HG02840 (cell line): Measurements from ENCODE around the gene ACSL1.
"Not testable (repeated sequence)": the region's sequence is repeated elsewhere in the genome, so short reads cannot be mapped to it uniquely, and the experiment has no call there.

Experiments used
- ATAC-seq: cut with Tn5 transposase; IDR thresholded peaks from one replicate; pipeline ENCODE4 v1.9.1; 2021; ENCODE audit warnings: mild to moderate bottlenecking, moderate library complexity, moderate number of reproducible peaks; ENCODE audit not compliant: unreplicated experiment, low FRiP score

ACSL1 gene

GRCh38 chr4:184792950-184793555 lies 32.7 kb downstream of the ACSL1 start:
- ATAC-seq: no peak

- ATAC-seq: no peak
Measured at GRCh38 chr4:184792334-184792733, 33.4 kb downstream of the ACSL1 start.

GRCh38 chr4:184790826-184791225 lies 34.9 kb downstream of the ACSL1 start:
- no peak for ATAC-seq

GRCh38 chr4:184787766-184788503 lies 37.8 kb downstream of the ACSL1 start:
- ATAC-seq: no peak

GRCh38 chr4:184785813-184786212 lies 40.0 kb downstream of the ACSL1 start:
- ATAC-seq: no peak

- no peak for ATAC-seq
Measured at GRCh38 chr4:184784628-184785257, 41.0 kb downstream of the ACSL1 start.

- ATAC-seq: no peak
Measured at GRCh38 chr4:184782731-184783373, 42.9 kb downstream of the ACSL1 start.

- not testable (repeated sequence) for ATAC-seq
Measured at GRCh38 chr4:184779160-184779559, 46.6 kb downstream of the ACSL1 start.

GRCh38 chr4:184778325-184778724 lies 47.4 kb downstream of the ACSL1 start:
- no peak for ATAC-seq

- ATAC-seq: no peak
Measured at GRCh38 chr4:184776821-184777220, 48.9 kb downstream of the ACSL1 start.

GRCh38 chr4:184775854-184776555 lies 49.8 kb downstream of the ACSL1 start:
- no peak for ATAC-seq

- ATAC-seq: no peak
Measured at GRCh38 chr4:184774152-184774551, 51.6 kb downstream of the ACSL1 start.

- ATAC-seq: no peak
Measured at GRCh38 chr4:184771416-184771815, 54.4 kb downstream of the ACSL1 start.

- no peak for ATAC-seq
Measured at GRCh38 chr4:184769141-184769765, 56.5 kb downstream of the ACSL1 start.

- no peak for ATAC-seq
Measured at GRCh38 chr4:184768296-184768695, 57.5 kb downstream of the ACSL1 start.

GRCh38 chr4:184766446-184766845 lies 59.3 kb downstream of the ACSL1 start:
- no peak for ATAC-seq

GRCh38 chr4:184765473-184766340 lies 60.1 kb downstream of the ACSL1 start:
- no peak for ATAC-seq

GRCh38 chr4:184764601-184765000 lies 61.2 kb downstream of the ACSL1 start:
- no peak for ATAC-seq

GRCh38 chr4:184763150-184763780 lies 62.5 kb downstream of the ACSL1 start:
- ATAC-seq: no peak
